GM19438 (cell line): ENCODE results near the gene HERPUD2.
A peak's percentile ranks its signal among the peaks of the same experiment; 100 is the strongest.

Experiments used
- ATAC-seq: cut with Tn5 transposase; IDR thresholded peaks from one replicate; pipeline ENCODE4 v1.9.1; 2021; ENCODE audit warnings: low read depth; ENCODE audit not compliant: unreplicated experiment

HERPUD2 gene

GRCh38 chr7:35694784-35695472, at the start of gene HERPUD2:
TSS of gene HERPUD2 (minus strand) at chr7:35695135. CDS start at chr7:35694330, 805 bp downstream.
- ATAC-seq = peak; percentile 86

DNA sequence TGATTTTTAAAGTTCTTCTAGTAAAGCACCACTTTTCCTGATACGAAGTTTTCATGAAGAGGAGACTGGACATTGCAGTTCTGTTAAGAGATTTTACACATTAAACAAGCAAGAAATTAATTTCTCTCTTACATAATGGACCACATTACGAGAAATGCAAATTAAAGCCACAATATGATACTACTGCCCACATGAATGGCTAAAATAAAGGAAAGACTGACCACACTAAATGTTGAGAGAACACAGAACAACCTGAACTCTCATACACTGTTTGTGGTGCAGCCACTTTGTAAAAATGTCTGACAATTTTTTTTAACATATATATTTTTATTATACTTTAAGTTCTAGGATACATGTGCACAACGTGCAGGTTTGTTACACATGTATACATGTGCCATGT, 44.0 kb upstream of the HERPUD2 start:
- ATAC-seq = no peak

DNA sequence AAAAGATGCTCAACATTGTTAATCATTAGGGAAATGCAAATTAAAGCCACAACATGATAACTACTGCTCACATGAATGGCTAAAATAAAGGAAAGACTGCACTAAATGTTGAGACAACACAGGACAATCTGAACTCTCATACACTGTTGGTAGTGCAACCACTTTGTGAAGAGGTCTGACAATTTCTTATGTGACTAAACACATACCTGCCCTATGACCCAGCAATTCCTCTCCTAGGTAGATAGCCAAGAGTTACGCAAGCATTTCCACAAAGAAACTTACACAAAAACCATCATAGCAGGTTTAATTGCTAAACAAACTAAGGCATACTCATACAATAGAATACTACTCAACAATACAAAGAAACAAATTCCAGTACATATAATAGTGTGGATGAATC, 41.8 kb upstream of the HERPUD2 start:
- ATAC-seq = no peak

GRCh38 chr7:35735396-35735795, 40.5 kb upstream of the HERPUD2 start:
- no peak for ATAC-seq

- no peak for ATAC-seq
Observed at GRCh38 chr7:35734001-35734483, 39.1 kb upstream of the HERPUD2 start.

GRCh38 chr7:35731349-35731748, 36.4 kb upstream of the HERPUD2 start:
- ATAC-seq = no peak

- ATAC-seq = peak; percentile 42
Observed at GRCh38 chr7:35729061-35729783, 34.3 kb upstream of the HERPUD2 start.

DNA sequence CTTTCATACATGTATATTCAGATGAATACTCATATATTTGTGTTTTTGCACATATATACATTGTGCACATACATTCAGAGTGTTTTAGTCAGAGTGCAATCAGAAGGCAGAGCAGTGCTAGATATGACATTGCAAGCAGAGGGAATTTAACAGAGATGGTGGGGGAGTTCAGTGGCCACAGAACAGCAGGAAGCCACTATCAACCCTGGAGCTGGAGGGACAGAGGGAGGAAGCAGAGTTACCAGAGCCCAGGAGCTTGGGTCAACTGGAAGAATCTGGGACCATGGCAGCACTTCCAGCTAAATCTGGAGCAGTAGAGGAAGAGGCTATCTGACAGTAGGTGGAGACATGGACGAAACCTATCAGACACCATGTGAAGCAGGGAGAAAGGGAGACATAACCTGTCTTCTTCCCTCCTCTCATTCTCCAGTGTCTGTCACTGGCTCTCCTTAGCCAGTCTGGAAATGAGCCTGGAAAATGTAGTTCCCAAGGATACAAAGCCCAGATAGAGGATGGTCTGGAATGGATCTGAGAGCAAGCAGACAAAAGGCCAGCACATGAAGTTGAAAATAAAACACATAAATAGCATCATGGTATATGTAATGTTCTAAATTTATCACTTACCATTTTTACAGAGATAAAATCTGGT, 33.6 kb upstream of the HERPUD2 start:
- no peak for ATAC-seq

GRCh38 chr7:35727571-35727970, 32.6 kb upstream of the HERPUD2 start:
- ATAC-seq = no peak

DNA sequence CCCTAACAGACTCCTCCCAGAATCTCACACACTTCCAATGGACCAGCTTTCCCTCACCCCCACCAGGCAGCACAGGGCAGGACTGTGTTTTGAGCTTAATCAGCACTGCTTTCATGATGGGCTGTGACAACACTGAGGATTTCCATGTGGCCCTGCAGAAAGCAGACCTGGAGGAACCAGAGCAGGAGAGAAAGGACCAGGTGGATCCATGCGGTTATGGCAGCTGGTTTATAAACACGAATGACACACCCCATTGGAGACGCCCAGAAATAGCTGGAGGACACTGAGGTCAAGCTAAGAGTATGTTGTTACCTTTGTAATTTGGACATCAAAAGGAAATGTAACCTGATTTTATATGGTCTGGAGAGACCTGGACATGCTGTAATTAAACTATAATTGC, 31.7 kb upstream of the HERPUD2 start:
- no peak for ATAC-seq

GRCh38 chr7:35725280-35725680, 30.3 kb upstream of the HERPUD2 start:
- peak; percentile 55 for ATAC-seq

DNA sequence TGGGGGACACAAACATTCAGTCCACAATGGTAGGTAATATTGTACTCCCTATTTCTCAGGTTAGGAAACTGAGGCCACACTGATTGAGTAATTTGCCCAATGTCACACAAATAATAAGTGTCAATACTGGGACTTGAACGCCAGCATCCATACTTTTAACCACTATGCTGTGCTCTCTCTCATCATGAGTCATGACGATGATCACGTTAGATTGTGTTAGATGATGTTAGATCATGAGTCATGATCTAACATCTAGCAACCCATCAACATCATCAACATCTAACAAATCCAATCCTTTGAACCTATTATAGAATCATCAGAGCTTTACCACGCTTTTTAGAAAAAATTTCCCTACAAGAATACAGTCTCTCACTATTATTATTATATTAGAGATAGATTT, 28.1 kb upstream of the HERPUD2 start:
- ATAC-seq = no peak

DNA sequence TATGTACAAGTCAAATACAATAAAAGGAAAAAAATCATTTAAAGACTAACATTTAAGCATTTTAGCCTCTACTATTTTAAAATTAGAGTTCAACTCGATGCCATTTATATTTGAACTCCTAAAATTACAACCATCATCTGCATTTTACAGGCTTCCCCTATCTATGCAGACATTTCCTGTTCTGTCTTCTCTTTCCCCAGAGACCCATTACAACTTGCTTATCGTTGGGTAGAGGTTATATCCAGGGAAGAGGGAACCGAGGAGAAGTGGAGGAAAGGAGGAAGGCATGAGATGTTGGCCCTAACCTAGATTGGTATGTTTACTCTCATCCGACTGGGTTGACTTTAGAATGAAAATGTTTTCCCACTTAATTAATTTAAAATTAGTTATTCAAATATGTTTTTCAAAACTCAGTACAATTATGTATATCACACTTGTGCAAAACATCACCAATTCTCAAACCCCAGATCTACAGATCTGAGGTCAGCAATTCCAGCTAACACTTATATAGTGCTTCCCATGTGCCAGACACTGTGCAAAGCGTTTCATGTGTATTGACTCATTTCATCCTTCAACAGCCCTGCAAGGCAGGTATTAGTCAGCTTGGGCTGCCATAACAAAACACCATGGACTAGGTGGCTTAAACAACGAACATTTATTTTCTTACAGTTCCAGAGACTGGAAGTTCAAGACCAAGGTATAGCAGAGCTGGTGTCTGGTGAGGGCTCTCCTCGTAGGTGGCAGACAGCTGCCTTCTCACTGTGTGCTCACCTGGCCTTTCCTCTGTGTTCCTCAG, 27.3 kb upstream of the HERPUD2 start:
- no peak for ATAC-seq

- no peak for ATAC-seq
Observed at GRCh38 chr7:35721288-35721687, 26.4 kb upstream of the HERPUD2 start.

DNA sequence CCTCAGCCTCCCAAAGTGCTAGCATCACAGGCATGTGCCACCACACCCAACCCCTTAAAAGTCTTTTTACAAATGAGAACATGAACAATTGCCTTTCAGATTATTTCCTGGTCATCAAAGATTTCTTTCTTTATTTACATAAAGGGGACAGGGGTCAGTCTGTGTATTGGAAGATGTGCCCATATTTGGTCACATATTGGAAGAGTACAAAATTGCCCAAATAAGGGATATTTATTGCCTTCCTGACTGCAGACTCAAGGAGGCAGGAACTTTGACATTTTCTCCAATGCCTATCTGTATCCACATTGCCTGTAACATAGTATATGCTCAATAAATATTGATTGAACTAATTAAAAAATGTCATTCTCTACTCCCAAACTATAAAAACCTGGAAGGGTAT, 25.9 kb upstream of the HERPUD2 start:
- ATAC-seq = no peak

DNA sequence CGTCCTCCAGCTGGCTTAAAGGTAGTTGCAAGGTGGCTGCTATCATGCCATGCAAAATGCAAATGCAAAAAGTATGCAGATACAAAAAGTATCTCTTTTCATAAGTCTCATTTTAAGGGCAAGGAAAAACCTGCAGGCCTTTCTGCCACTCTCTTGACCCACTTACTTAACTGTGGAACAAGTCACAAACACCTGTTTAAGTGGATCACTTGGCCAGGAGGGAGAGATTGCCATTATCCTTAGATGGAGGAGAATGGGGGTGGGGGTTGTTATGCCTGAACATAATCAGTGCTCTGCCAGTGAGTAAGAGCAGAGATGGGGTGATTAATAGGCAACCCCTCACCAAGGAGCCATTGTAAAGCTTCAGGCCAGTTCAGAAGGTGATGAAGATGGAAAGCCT, 25.1 kb upstream of the HERPUD2 start:
- ATAC-seq = no peak

- ATAC-seq = no peak
Observed at GRCh38 chr7:35718047-35718446, 23.1 kb upstream of the HERPUD2 start.

DNA sequence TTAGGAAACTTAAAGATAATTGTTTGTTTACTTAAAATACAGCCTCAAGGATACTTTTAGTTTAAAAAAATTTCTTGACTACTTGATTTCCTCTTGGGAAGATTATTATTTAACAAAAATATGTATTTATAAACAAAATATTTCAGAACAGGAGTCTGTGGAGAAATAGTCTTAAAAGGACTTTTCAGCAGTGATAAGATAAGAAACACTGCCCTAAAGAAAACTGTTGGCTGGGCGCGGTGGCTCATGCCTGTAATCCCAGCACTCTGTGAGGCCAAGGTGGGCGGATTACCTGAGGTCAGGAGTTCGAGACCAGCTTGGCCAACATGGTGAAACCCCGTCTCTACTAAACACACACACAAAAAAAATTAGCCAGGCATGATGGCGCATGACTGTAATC, 22.6 kb upstream of the HERPUD2 start:
- no peak for ATAC-seq

GRCh38 chr7:35717013-35717412, 22.1 kb upstream of the HERPUD2 start:
- no peak for ATAC-seq

- no peak for ATAC-seq
Observed at GRCh38 chr7:35716038-35716803, 21.3 kb upstream of the HERPUD2 start.
